GM18907 (cell line): ENCODE results near the gene RUNDC1.

ENCODE experiments used
- ATAC-seq: cut with Tn5 transposase; IDR thresholded peaks from one replicate; pipeline ENCODE4 v1.9.1; 2021; ENCODE audit warnings: mild to moderate bottlenecking, moderate library complexity; ENCODE audit not compliant: unreplicated experiment

RUNDC1 gene

DNA sequence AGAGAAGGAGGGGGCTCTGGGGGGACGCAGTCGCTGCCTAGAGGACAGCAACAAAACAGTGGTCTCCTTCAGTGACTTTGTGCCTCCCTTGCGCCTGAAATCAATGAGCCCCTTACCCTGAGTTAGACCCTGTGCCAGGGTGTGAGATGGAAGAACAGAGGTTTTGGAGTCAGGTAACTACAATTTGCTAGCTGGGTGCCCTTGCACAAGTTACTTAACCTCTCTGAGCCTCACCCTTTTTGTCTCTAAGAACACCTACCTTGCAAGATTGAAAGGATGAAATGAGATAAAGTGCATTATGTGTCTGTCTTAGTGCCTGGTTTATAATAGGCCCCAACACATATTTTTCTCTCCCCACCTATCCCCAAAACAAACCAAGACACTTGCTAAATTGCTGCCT lies 54.5 kb downstream of the RUNDC1 start:
- no peak for ATAC-seq

DNA sequence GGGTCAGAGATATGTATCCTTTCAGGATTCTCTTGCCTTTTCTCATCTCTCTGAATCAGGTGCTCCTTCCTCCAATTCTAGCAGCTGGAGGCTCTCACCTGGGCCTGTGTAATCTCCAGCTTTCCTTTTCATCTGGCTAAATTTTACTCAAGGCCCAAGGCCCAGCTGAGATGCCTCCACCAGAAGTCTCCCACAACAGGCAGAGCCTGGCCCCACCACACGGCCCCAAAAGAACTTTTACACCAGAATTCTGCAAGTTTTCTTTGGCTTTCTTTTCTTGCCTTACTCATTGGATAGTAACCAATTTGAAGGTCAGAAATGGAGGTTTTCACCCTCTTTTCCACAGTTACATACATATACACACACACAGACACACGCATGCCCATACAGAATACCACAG lies 59.3 kb downstream of the RUNDC1 start:
- no peak for ATAC-seq

DNA sequence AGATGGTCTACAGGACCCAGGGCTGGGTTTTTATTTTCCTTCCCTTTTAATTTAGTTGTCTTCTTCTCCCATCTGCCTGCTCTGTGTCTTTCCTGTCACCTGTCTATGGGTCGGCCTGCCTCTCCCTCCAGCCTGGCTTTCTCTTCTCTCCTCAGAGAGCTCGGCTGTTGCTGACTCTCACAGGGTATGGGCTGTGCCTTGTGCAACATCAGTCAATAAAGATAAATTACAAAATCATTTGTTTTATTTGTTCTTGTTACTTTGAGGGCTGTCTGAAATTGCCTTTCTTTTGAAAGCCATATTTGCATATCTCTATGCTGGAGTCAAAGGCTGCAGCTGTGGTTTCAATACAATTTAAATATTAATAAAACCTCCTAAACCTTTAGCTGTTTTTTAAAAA lies 60.3 kb downstream of the RUNDC1 start:
- ATAC-seq, result no peak

DNA sequence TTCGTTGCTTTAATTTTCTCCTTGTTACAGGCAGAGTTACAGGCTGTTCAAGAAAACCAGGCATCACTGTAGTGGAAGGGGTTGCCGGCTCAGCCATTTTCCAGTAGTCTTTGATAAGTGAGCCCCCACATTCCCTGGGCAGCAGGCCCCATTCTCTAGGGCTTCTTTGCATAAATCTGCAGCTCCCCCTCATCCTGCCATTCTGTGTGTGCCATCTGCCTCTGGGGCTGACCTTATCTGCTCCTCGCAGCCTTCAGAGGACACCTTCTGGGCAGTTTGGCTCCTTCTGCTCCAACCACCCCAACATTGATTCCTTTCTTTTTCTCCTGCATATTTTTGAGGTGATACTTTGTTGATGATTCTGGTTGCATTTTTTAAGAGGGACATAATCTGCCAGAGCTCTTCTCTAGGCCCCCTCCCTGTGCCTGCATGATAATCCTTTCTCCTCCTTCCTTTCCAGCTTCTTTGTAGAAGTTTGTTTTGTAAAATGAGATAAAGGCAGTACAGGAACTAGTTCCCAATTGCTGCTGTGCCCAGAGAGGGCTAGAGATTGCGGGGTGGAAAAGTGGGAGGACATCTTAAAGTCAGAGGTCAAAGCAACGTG lies 61.8 kb downstream of the RUNDC1 start:
- no peak for ATAC-seq
